MM.1S (cell line): ENCODE measurements around the gene ABO.

Source experiments
- EZH2 ChIP-seq: fragments of 300-600 bp; sonication (generic); optimal IDR thresholded peaks from 2 replicates; pipeline ENCODE3; 2017; ENCODE audit warnings: low read depth, mild to moderate bottlenecking, antibody characterized with exemption, low read length, mixed read lengths
- TF ChIP-seq, protein P1 (sequence below): fragments of 300-600 bp; sonication (generic); IDR thresholded peaks from 2 replicates; pipeline ENCODE4 v1.5.1; 2016; ENCODE audit warnings: antibody characterized with exemption, low read length, mixed read lengths

DNA sequence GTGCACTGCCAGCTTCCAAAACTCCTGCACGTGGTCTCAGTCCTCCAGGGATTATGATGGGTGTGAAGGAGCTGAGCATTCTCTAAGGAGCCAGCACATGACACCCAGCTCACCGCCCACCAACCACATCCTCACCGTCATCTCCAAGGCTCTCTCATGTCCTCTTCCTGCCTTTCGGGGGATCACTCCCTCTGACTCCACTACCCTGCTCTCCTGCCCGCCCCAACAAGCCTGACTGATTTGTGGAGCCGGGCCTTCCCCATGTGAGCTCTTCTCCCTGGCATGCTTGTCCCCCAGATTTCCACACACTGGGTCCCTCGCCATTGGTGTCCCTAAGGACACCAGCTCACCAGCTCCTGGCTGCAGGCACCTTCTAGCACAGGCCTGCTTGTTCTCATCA, 1.9 kb downstream of the ABO start:
- TF ChIP-seq, protein P1, sequence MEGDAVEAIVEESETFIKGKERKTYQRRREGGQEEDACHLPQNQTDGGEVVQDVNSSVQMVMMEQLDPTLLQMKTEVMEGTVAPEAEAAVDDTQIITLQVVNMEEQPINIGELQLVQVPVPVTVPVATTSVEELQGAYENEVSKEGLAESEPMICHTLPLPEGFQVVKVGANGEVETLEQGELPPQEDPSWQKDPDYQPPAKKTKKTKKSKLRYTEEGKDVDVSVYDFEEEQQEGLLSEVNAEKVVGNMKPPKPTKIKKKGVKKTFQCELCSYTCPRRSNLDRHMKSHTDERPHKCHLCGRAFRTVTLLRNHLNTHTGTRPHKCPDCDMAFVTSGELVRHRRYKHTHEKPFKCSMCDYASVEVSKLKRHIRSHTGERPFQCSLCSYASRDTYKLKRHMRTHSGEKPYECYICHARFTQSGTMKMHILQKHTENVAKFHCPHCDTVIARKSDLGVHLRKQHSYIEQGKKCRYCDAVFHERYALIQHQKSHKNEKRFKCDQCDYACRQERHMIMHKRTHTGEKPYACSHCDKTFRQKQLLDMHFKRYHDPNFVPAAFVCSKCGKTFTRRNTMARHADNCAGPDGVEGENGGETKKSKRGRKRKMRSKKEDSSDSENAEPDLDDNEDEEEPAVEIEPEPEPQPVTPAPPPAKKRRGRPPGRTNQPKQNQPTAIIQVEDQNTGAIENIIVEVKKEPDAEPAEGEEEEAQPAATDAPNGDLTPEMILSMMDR, result no peak
- TF ChIP-seq EZH2, result no peak
